Activated CD8-positive, alpha-beta memory T cell treated with anti-CD3 and anti-CD28 coated beads, Interleukin-2, amount 10 ng/mL, durations not matched to agents 7 days and 5 days (primary cell): ENCODE results near the gene CTSA. TPM values are rescaled to one million over a fixed set of nuclear protein-coding genes. Genes with fewer than 3 reads are reported as not detected.
"Not testable (repeated sequence)": the region's sequence is repeated elsewhere in the genome, so short reads cannot be mapped to it uniquely, and the experiment has no call there.

ENCODE experiments used
- ATAC-seq: fragments of 150-1000 bp; cut with Tn5 transposase; one replicate; pipeline ENCODE4 v1.10.0; 2021; ENCODE audit warnings: moderate library complexity
- CTCF ChIA-PET: fragments of 350-600 bp; sonication (Branson Sonifier 250); formaldehyde crosslinking; loops from one replicate; lab custom pipeline; 2021; ENCODE audit warnings: antibody characterized with exemption; lab: Charles Lee
- DNase-seq: peaks from one replicate; pipeline ENCODE4 v3.0.0-alpha.2; 2020
- H3K27ac Mint-ChIP-seq: one replicate; pipeline ENCODE4 v1.8.0; 2021; ENCODE audit warnings: mild to moderate bottlenecking, mixed read lengths
- H3K27me3 Mint-ChIP-seq: one replicate; pipeline ENCODE4 v1.8.0; 2021; ENCODE audit warnings: mixed read lengths
- H3K36me3 Mint-ChIP-seq: one replicate; pipeline ENCODE4 v1.8.0; 2021; ENCODE audit warnings: mild to moderate bottlenecking, mixed read lengths
- H3K4me1 Mint-ChIP-seq: one replicate; pipeline ENCODE4 v1.8.0; 2021; ENCODE audit warnings: mixed read lengths
- H3K4me3 Mint-ChIP-seq: one replicate; pipeline ENCODE4 v1.8.0; 2021; ENCODE audit warnings: mild to moderate bottlenecking, moderate library complexity, mixed read lengths
- H3K9me3 Mint-ChIP-seq: one replicate; pipeline ENCODE4 v1.8.0; 2022; ENCODE audit warnings: low read depth, mixed read lengths
- total RNA-seq, 2 experiments: library from RNA; stranded (reverse); gene quantifications; one replicate each; pipeline ENCODE4 v1.2.3, GENCODE V29; 2021

CTSA gene
- total RNA-seq, 2 experiments from 2014 or later, result 55.5 to 69.6 TPM

DNA sequence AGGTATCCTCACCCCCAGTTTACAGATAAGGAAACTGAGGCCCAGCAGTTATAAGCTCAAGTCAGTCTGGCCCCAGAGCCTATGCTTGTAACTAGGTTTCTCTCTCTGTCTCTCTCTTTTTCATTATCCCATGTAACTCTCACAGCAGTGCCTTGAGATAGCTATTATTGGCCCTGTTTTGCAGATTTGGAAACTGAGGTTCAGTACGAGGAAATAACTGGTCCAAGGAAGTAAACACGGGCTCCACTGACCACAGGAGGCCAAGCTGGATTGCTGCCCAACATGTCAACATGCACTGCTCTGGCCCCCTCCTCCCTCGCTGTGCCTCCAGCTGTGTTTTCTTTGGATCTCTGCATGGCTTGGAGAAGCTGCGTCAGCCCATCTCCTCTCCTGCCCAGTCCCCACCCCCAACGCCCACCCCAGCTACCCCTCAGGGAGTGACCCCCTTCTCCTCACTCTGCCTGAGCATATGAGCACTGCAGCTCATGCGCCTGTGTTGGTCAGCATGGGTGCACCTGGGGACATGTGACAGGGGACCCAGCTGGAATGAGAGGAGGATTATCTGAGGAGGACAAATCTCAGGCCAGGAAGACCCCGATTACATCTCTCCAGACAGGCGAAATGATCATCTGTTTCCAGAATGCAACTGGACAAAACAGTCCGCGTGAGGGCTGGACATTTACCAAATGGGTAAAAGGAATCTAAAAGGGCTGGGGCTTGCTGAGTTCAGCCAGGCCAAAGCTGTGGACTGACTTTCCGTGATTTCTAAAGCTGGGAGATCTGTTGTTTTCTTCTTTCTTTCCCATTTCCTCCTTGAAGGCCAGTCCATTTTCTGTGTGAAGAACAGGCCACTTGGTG lies 28.6 kb downstream of the CTSA start:
- CTCF ChIA-PET, result interaction anchor here (0.8 to 1.7 kb wide), 5 partner anchors 14 to 120 kb away, joined by 3 to 4 read pairs (median 3); no protein-coding TSS in a partner anchor
- H3K36me3 Mint-ChIP-seq, result no peaks in the 10 kb centered on the region
- H3K4me1 Mint-ChIP-seq, result no peaks in the 10 kb centered on the region
- H3K27me3 Mint-ChIP-seq, result peaks cover 28% of the 10 kb centered on the region
- H3K27ac Mint-ChIP-seq, result no peak overlapping the region
- DNase-seq, result no peak
- H3K4me3 Mint-ChIP-seq, result no peak overlapping the region
- ATAC-seq, result no peak
- H3K9me3 Mint-ChIP-seq, result no peaks in the 10 kb centered on the region

DNA sequence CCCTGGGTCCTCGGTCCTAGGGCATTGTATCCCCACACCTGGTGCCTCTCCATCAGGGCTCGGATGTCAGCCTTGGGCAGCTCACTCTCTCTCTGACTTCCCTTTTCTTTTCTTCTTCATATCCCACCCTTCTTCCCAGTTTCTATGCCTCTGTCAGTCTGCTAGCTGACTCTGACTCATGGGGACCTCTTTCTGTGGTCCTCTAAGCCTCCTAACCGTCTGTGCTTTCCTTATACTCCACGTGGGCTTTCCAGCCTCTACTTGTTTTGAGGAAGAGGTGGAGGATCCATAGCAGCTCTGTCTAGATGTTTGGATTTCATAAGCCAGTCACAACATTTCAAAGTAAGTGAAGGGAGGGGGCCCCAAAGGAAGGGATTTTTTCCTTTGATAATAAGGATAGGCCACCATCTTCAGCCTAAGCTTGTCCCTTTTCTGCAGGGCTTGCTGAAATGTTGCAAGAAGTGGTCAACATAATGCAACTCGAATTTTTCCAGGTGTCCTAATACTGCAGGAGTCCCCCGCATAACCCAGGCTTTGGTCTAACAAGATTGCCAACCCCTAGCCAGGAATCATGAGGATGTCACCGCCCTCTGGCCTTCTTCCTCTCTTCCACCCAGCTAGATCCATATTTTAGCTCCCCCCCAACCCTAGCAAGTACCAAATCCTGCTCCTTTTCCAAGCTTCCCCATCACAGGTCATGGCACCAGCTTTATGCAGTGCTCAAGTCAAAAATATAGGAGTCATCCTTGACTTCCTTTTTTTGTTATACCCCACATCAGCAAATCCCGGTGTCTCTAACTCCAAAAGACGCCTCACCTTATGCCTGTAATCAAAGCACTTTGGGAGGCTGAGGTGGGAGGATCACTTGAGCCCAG lies 29.6 kb downstream of the CTSA start:
- Mint-ChIP-seq H3K9me3 (no peaks in the 10 kb centered on the region), H3K36me3 (no peaks in the 10 kb centered on the region), H3K4me3 (no peak overlapping the region), H3K27ac (no peak overlapping the region), H3K27me3 (peaks cover 25% of the 10 kb centered on the region), H3K4me1 (no peaks in the 10 kb centered on the region)
- CTCF ChIA-PET, result interaction anchor here (1.1 to 1.7 kb wide), 3 partner anchors 13 to 122 kb away, joined by 3 to 4 read pairs (median 3); no protein-coding TSS in a partner anchor
- ATAC-seq, result no peak
- no peak for DNase-seq

DNA sequence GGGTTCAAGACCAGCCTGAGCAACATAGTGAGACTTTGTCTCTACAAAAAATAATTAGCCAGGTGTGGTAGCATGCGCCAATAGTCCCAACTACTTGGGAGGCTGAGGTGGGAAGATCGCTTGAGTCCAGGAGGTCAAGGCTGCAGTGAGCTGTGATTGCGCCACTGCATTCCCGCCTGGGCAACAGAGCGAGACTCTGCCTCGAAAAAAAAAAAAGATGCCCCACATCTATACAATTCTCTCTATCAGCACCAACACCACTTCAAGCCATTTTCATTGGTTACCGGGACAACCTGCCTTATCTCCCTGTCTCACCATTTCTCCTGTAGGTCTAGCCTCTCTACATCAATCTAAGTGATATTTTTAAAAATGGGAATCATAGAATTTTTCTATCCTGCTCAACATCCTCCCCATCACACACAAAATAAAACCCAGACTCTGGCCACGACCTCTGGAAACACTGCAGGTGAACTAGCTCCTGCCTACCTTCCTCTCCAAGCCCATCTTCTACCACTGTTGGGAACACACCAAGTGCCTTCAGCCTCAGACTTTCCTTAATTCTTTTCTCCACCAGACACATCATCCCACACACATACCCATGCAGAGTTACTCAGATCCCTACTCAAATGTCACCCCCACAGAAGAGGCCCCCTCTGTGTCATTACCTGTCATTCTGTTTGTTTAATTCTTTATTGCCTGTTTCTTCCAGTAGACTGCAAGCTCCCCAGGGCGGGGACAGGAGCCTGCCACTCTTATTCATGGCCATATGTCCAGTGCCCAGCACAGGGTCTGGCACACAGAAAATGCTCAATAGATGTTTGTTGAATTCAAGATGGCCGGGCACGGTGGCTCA lies 30.4 kb downstream of the CTSA start:
- no peaks in the 10 kb centered on the region for H3K9me3 Mint-ChIP-seq
- DNase-seq (no peak), ATAC-seq (no peak)
- CTCF ChIA-PET, result interaction anchor here (1.0 to 1.6 kb wide), 2 partner anchors 29 to 123 kb away, joined by 3 read pairs; no protein-coding TSS in a partner anchor
- no peaks in the 10 kb centered on the region for H3K36me3 Mint-ChIP-seq
- peaks cover 20% of the 10 kb centered on the region for H3K27me3 Mint-ChIP-seq
- H3K4me1 Mint-ChIP-seq, result no peaks in the 10 kb centered on the region
- H3K27ac Mint-ChIP-seq, result no peak overlapping the region
- H3K4me3 Mint-ChIP-seq, result no peak overlapping the region

DNA sequence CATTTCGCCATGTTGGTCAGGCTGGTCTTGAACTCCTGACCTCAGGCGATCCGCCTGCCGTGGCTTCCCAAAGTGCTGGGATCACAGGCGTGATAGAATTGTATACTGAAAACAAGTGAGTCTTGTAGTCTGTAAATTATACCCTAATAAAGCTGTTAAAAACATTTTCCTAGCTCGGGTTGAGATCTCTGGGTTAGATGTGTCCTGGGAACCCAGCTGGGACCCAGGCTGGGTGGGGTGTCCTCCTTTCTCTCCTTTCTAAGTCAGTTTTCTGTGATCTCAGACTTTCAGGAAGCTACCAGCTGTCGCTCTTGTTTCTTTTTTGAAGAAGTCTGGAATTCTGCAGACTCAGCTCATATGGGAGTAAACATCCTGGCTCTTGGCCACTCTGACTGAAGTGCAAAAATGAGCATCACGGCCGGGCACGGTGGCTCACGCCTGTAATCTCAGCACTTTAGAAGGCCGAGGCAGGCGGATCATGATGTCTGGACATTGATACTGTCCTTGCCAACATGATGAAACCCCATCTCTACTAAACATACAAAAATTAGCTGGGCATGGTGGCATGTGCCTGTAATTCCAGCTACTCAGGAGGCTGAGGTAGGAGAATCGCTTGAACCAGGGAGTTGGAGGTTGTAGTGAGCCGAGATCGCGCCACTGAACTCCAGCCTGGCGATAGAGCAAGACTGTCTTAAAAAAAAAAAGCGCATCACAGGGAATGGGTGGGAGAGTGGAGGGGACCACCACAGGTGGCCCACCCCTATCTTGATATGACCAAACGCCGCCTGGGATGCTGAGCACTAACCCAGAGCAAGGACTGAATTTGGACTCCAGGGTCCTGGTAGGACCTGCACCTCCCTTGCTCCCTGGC lies 33.5 kb downstream of the CTSA start:
- no peaks in the 10 kb centered on the region for H3K36me3 Mint-ChIP-seq
- CTCF ChIA-PET, result interaction anchor here (0.9 to 1.0 kb wide), 2 partner anchors 8 to 11 kb away, joined by 3 read pairs; no protein-coding TSS in a partner anchor

DNA sequence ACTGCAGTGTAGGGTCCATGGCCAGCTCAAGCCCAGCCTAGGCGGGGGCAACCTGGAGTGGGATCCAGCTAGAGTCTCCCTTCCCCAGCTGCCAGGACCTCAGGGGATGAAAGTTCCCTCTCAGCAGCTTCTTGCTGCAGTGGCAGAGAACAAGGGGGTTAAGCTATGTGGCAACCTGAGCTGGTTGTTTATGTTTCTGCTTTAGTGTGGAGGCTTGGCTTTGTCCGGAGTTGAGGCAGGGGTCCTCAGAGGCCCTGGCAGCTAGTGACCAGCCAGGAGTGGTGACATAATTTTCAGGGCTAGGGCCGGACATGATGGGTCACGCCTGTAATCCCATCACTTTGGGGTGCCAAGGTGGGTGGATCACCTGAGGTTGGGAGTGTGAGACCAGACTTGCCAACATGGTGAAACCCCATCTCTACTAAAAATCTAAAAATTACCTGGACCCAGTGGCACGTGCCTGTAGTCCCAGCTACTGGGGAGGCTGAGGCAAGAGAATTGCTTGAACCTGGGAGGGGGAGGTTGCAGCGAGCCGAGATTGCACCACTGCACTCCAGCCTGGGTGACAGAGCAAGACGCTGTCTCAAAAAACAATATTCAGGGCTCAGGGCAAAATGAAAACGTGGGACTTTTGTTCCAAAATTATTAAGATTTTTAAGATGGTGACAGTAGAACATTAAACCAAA lies 34.8 kb downstream of the CTSA start:
- ATAC-seq, result no peak
- Mint-ChIP-seq H3K27ac (no peak overlapping the region), H3K27me3 (peaks cover 12% of the 10 kb centered on the region), H3K9me3 (no peaks in the 10 kb centered on the region), H3K36me3 (no peaks in the 10 kb centered on the region), H3K4me3 (no peak overlapping the region), H3K4me1 (no peaks in the 10 kb centered on the region)
- DNase-seq, result no peak
- CTCF ChIA-PET, result interaction anchor here (0.8 to 1.2 kb wide), 3 partner anchors 43 to 61 kb away, joined by 3 read pairs; no protein-coding TSS in a partner anchor

More for the DNA sequence above, 33.5 kb downstream of the CTSA start:
- ATAC-seq, result no peak
- H3K27ac Mint-ChIP-seq, result no peak overlapping the region
- H3K4me1 Mint-ChIP-seq, result no peaks in the 10 kb centered on the region
- H3K27me3 Mint-ChIP-seq, result peaks cover 20% of the 10 kb centered on the region
- no peak for DNase-seq
- H3K4me3 Mint-ChIP-seq, result no peak overlapping the region
- H3K9me3 Mint-ChIP-seq, result no peaks in the 10 kb centered on the region

DNA sequence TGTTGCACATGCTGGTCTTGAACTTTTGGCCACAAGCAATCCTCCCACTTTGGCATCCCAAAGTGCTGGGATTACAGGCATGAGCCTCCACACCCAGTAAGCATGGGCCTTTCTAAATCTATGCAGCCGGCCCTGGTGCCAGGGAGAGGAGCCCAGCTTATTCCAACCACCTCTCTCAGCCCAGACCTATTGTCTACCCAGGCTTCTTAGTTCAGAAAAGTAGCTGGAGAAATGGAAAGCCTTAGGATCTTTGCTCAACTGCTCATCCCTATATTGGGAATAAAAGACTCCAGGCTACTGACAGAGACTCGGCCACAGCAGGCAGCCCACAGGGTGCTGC lies 35.6 kb downstream of the CTSA start:
- peaks cover 4% of the 10 kb centered on the region for H3K27me3 Mint-ChIP-seq
- CTCF ChIA-PET, result interaction anchor here (1.2 kb wide), 1 partner anchor 60 kb away, joined by 3 read pairs; no protein-coding TSS in a partner anchor
- no peak for DNase-seq
- no peak for ATAC-seq
- H3K36me3 Mint-ChIP-seq, result no peaks in the 10 kb centered on the region
- no peaks in the 10 kb centered on the region for H3K9me3 Mint-ChIP-seq
- no peak overlapping the region for H3K27ac Mint-ChIP-seq
- no peak overlapping the region for H3K4me3 Mint-ChIP-seq
- H3K4me1 Mint-ChIP-seq, result no peaks in the 10 kb centered on the region

DNA sequence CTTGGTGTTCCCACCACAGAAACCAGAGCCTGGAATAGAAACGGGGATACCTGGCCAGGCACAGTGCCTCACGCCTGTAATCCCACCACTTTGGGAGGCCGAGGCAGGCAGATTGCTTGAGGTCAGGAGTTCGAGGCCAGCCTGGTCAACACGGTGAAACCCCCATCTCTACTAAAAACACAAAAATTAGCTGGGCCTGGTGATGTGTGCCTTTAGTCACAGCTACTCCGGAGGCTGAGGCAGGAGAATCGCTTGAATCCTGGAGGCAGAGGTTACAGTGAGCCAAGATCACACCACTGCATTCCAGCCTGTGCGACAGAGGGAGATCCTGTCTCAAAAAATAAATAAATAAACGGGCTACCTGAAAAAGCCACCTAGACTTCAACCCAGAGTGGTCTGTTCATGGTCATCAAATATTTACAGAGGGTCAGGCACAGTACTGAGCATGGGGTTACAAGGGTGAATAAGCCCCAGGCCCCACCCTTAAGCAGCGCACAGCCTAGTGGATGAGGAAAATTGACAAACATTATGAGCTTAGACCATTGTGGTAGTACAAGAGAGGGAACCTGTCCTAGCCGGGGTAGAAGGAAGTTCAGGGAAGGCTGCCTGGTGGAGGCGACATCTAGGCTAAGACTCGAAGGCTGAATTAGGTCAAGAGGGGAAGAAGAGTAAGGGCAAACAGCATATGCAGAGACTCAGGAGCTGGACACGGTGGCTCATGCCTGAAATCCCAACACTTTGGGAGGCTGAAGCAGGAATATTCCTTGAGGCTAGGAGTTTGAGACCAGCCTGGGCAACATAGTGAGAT lies 36.1 kb downstream of the CTSA start:
- CTCF ChIA-PET, result interaction anchor here (0.7 to 1.2 kb wide), 2 partner anchors 60 to 1357 kb away, joined by 3 read pairs; no protein-coding TSS in a partner anchor

DNA sequence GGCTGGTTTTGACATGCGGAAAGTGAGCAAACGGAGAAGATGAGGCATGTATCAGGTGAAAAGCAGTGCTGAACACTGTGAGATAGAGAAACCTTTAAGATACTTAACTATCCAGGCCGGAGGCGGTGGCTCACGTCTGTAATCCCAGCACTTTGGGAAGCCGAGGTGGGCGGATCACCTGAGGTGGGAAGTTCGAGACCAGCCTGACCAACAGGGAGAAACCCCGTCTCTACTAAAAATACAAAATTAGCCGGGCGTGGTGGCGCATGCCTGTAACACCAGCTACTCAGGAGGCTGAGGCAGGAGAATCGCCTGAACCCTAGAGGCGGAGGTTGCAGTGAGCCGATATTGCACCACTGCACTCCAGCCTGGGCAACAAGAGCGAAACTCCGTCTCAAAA lies 40.5 kb downstream of the CTSA start:
- CTCF ChIA-PET, result interaction anchor here (1.0 to 1.5 kb wide), 2 partner anchors 39 to 133 kb away, joined by 4 to 5 read pairs; no protein-coding TSS in a partner anchor
- H3K4me3 Mint-ChIP-seq, result not testable (repeated sequence)

More for the DNA sequence above, 36.1 kb downstream of the CTSA start:
- ATAC-seq, result no peak
- Mint-ChIP-seq H3K4me3 (no peak overlapping the region), H3K36me3 (no peaks in the 10 kb centered on the region), H3K4me1 (no peaks in the 10 kb centered on the region), H3K9me3 (no peaks in the 10 kb centered on the region), H3K27ac (no peak overlapping the region), H3K27me3 (peaks cover 3% of the 10 kb centered on the region)
- DNase-seq, result no peak

DNA sequence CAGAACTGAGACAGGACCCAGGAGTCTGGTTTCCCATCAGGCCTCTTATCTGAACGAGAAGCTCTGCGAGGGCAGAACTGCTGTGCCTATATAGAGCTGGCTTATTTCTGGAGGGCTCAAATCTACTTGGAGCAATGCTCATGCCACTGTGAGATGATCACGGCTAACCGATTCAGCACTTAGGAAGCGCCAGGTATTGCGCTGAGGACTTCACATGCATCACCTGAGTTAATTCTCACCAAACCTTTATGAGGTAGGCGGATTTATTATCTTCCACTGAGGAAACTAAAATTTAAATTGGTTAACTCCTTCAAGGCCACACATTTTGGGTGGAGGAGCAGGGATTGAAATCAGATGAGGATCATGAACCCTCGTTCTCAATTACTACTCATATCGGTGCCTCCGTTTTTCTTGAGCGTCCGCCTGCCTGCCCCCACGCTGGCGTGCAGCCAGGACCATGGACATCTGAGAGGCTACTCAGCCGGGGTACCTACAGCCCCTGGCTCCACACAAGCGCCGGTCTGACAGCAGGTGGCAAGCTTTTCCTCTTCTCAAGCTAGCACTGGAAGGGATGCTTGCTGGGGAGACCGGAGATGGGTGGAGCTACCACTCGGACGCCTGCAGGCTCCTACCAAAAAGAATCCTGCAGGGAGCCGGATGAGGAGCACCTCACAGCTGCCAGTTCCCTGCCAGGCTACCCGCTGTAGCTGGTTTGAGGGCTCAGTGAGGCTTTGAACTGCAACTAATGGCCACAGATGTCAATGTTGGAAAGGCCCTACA lies 42.3 kb downstream of the CTSA start:
- DNase-seq, result peak; percentile 84
- ATAC-seq, result peak; percentile 28
- peak overlapping the region; percentile 98 for H3K27ac Mint-ChIP-seq
- H3K9me3 Mint-ChIP-seq, result no peaks in the 10 kb centered on the region
- H3K27me3 Mint-ChIP-seq, result no peaks in the 10 kb centered on the region
- CTCF ChIA-PET, result interaction anchor here (0.5 to 9.2 kb wide), 21 partner anchors 9 to 134 kb away, joined by 3 to 114 read pairs (median 5); partner anchors contain the start of genes CTSA, NEURL2 and ZNF335
- peak overlapping the region; percentile 96 for H3K4me3 Mint-ChIP-seq
- peaks cover 30% of the 10 kb centered on the region for H3K4me1 Mint-ChIP-seq
- H3K36me3 Mint-ChIP-seq, result peaks cover 12% of the 10 kb centered on the region

More for the DNA sequence above, 40.5 kb downstream of the CTSA start:
- not testable (repeated sequence) for H3K27me3 Mint-ChIP-seq, ATAC-seq, H3K27ac Mint-ChIP-seq, DNase-seq, H3K36me3 Mint-ChIP-seq, H3K9me3 Mint-ChIP-seq
- peaks cover 14% of the 10 kb centered on the region for H3K4me1 Mint-ChIP-seq

DNA sequence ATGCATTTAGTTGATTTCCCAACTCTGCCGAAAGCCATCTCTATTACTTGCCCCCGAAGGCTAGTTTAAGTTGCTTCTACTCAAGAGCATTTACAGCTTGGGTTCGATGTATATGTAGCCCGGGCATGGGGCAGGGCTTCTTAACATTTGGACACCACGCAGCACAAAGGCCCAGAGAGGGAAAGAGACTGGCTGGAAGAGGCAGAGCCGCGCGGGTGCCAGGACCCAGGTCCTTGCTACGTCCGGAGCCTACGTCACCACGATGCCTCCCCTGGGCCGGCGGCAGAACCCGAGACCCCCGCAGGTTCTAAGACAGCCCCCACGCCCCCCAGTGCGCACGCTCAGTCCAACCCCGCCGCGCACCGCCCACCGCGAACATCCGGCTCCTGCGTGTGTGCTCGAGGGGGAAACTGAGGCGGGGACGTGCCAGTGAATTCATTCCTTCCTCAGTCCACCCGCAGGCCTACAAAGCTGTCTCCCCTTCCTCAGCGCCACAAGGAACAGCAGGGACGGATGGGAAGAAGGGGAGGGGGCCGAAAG lies 43.0 kb downstream of the CTSA start:
- Mint-ChIP-seq H3K4me3 (peak overlapping the region; percentile 96), H3K36me3 (peaks cover 15% of the 10 kb centered on the region), H3K27me3 (no peaks in the 10 kb centered on the region), H3K9me3 (no peaks in the 10 kb centered on the region), H3K27ac (peak overlapping the region; percentile 98), H3K4me1 (peaks cover 31% of the 10 kb centered on the region)
- DNase-seq (no peak), ATAC-seq (peak; percentile 28)
- CTCF ChIA-PET, result interaction anchor here (0.7 to 9.2 kb wide), 22 partner anchors 8 to 134 kb away, joined by 3 to 114 read pairs (median 5); partner anchors contain the start of genes CTSA, NEURL2, UBE2C and ZNF335
